GM23338 (cell line): Measurements from ENCODE around the gene ZIC2.
A peak's percentile ranks its signal among the peaks of the same experiment; 100 is the strongest.

Experiments used
- POLR2AphosphoS5 ChIP-seq: IDR thresholded peaks from 2 replicates; pipeline ENCODE4 v1.6.1; 2016; ENCODE audit warnings: antibody characterized with exemption, low read depth
- ZNF331 ChIP-seq: fragments of 250-450 bp; sonication (Bioruptor Pico); IDR thresholded peaks from 2 replicates; pipeline ENCODE4 v1.5.0; 2020; ENCODE audit warnings: low read depth, mild to moderate bottlenecking, moderate library complexity
- TF ChIP-seq, protein P1 (sequence below), 2 experiments: fragments of 200-600 bp in 1 of 2; sonication (generic) in 1 of 2; conservative IDR thresholded peaks; 2 replicates each; pipeline versions ENCODE4 v1.5.1 to v1.6.1; 2016 to 2017; ENCODE audit warnings: antibody characterized with exemption in 2 of 2, low read depth in 2 of 2, mild to moderate bottlenecking in 2 of 2, moderate library complexity in 1 of 2

DNA sequence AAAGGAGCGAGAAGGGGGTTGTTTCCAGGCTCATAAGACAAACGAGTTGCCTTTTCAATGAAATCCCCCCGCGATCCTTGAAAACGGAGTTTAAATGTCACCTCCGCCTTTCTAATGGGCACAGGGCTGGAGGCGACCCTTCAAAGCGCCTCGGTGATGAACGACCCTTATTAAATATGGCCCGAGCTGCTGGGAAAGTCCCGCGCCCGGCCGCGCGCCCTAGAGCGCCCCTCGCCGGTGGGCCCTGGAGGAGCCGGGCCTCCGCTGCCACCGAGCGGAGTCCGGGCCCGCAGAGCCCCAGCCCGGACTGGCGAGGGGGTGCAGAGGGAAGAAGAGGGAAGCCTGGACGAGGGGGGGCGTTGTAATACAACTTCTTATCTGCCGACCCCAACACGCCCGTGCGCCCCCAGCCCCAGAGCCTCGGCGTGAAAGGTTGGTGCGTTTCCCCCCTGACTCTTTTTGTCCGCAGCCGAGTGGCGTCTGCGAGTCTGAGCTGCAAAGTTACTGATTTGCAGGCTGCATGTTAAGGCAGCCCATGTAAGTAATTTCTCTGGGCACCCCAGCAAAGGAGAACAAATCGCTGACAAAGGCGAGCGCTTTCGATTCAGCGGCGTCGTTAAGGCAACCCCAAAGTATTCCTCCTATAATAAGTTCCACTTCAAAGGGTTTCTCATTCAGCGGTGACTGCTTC lies 21.9 kb upstream of the ZIC2 start:
- TF ChIP-seq, protein P1, sequence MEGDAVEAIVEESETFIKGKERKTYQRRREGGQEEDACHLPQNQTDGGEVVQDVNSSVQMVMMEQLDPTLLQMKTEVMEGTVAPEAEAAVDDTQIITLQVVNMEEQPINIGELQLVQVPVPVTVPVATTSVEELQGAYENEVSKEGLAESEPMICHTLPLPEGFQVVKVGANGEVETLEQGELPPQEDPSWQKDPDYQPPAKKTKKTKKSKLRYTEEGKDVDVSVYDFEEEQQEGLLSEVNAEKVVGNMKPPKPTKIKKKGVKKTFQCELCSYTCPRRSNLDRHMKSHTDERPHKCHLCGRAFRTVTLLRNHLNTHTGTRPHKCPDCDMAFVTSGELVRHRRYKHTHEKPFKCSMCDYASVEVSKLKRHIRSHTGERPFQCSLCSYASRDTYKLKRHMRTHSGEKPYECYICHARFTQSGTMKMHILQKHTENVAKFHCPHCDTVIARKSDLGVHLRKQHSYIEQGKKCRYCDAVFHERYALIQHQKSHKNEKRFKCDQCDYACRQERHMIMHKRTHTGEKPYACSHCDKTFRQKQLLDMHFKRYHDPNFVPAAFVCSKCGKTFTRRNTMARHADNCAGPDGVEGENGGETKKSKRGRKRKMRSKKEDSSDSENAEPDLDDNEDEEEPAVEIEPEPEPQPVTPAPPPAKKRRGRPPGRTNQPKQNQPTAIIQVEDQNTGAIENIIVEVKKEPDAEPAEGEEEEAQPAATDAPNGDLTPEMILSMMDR (conservative IDR thresholded peaks at IDR 0.05; ENCODE audit: low read depth in 2 of 2), result peak; percentile 63 to 72
- TF ChIP-seq POLR2AphosphoS5 (no peak), ZNF331 (CRISPR knock-in tag) (no peak)
